ENCODE data around the gene ARL13B.

- TF ChIP-seq POLR2A (IDR thresholded peaks at IDR 0.05; ENCODE audit: low read length): no peak
- TF ChIP-seq GATA1 (IDR thresholded peaks at IDR 0.05; ENCODE audit: low read depth, low read length): no peak
These were observed 24.5 kb downstream of the ARL13B start for GRCh38 chr3:94004301-94004910.
